PC-9 (cell line): ENCODE data around the gene UAP1L1.

Experiments used
- CTCF ChIP-seq: fragments of 200-600 bp; sonication (generic); conservative IDR thresholded peaks from 2 replicates; pipeline ENCODE4 v1.6.1; 2017; ENCODE audit warnings: mixed run types, antibody characterized with exemption, mild to moderate bottlenecking, moderate library complexity
- EZH2 ChIP-seq: fragments of 200-600 bp; sonication (generic); IDR thresholded peaks from 2 replicates; pipeline ENCODE4 v1.8.0; 2017; ENCODE audit warnings: antibody characterized with exemption, low read depth

GRCh38 chr9:137128158-137128861 is 51.0 kb downstream of the UAP1L1 start:
- TF ChIP-seq CTCF (no peak), EZH2 (no peak)
